Psoas muscle (tissue), 8 donors: ENCODE data around the gene PDGFRA. TPM values are rescaled to one million over a fixed set of nuclear protein-coding genes. Genes with fewer than 3 reads are reported as not detected.

Experiments used
- ATAC-seq, 4 donors: fragments of 200-7000 bp; cut with Tn5 transposase; one replicate each; pipeline ENCODE4 v1.9.1; 2020; ENCODE audit warnings: moderate library complexity in 3 of 4, mild to moderate bottlenecking in 2 of 4
- DNase-seq, 2 donors: peaks; one replicate each; pipeline ENCODE4 v3.0.0-alpha.2; 2020
- H3K27ac ChIP-seq: fragments of 200-600 bp; one replicate; pipeline ENCODE4 v1.8.0; 2022
- H3K27me3 ChIP-seq, 3 donors: fragments of 200-600 bp in 1 of 3; one replicate each; pipeline versions ENCODE4 v1.6.1 to v1.8.0; 2013 to 2022; ENCODE audit warnings: low read length in 2 of 3, mild to moderate bottlenecking in 2 of 3, moderate library complexity in 1 of 3; ENCODE audit not compliant: insufficient read depth in 3 of 3
- H3K36me3 ChIP-seq, 2 donors: fragments of 200-600 bp in 1 of 2; one replicate each; pipeline versions ENCODE4 v1.6.1 to v1.8.0; 2013 to 2022; ENCODE audit warnings: low read depth in 1 of 2, mild to moderate bottlenecking in 1 of 2, moderate library complexity in 1 of 2; ENCODE audit not compliant: insufficient read depth in 1 of 2
- H3K4me1 ChIP-seq: fragments of 200-600 bp; one replicate; pipeline ENCODE4 v1.8.0; 2022
- H3K4me3 ChIP-seq: fragments of 200-600 bp; one replicate; pipeline ENCODE4 v1.8.0; 2022; ENCODE audit warnings: mild to moderate bottlenecking
- H3K9me3 ChIP-seq: fragments of 200-600 bp; one replicate; pipeline ENCODE4 v1.8.0; 2022
- CTCF ChIP-seq: fragments of 200-600 bp; IDR thresholded peaks from one replicate; pipeline ENCODE4 v1.8.0; 2022; ENCODE audit warnings: antibody characterized with exemption
- WGBS, 3 donors: extraction: QIAGEN DNeasy Blood & Tissue Kit; methylation state at CpG; one replicate each; pipeline versions ENCODE4 v1.1.6 to v1.1.7; 2013; 5-methylcytosine and 5-hydroxymethylcytosine counted together
- intact Hi-C, 2 donors: fragments of 100-400 bp; cut with DNase I; formaldehyde crosslinking; loops; one replicate each; pipeline versions ENCODE4 v1.11.0 to v1.14.2; 2022
- polyA plus RNA-seq, 3 donors: library from polyadenylated mRNA; stranded (reverse); fragments of 200-250 nt; gene quantifications; one replicate each; pipeline ENCODE4 v1.2.3, GENCODE V29; 2013
- total RNA-seq, 4 donors: library from RNA; stranded (reverse); fragmentation: NEBNext Ultra II Directional in 2 of 4; extraction: Animal tissue kit (Norgen Biotek cat#: 25700) in 2 of 4; gene quantifications; one replicate each; pipeline versions ENCODE4 v1.2.1 to v1.2.4, GENCODE V29; 2021 to 2023
- donor health status: healthy with polysubstance abuse.
- donor health status: DM: no; HTN: no; CAD: no; lungs with moderate emphysema.
- donor health status: Bipolar disorder and iron deficiency.
- donor health status: healthy.
- donor health status: DM: yes; HTN: yes; CAD: no.
- donor health status: DM: no; HTN: no; CAD: no.
- donor health status: DM: no; HTN: no; CAD: no.
- donor health status: DM: yes; HTN: yes; CAD: no.

Gene PDGFRA
- total and polyA plus RNA-seq, 7 donors: 3.1 to 32.6 (median 12.9) TPM

- H3K4me1 ChIP-seq: peaks cover 26% of the 10 kb centered on the region
- WGBS, 3 donors: 29 to 43% (median 39%) methylated on average over 20 of the region's 20 CpGs
- no peaks in the 10 kb centered on the region for H3K36me3 ChIP-seq
- peak in 2 of 4 donors; percentile 32 to 48 for ATAC-seq
- no peak overlapping the region for H3K27ac ChIP-seq
- intact Hi-C loops: no loop called here
- H3K9me3 ChIP-seq: no peaks in the 10 kb centered on the region
- H3K27me3 ChIP-seq: no peaks in the 10 kb centered on the region
- no peak for DNase-seq
- H3K4me3 ChIP-seq: no peak overlapping the region
- no peak for TF ChIP-seq CTCF
Observed at GRCh38 chr4:54276641-54277430, 47.7 kb downstream of the PDGFRA start.

- Histone ChIP-seq H3K4me3 (no peak overlapping the region), H3K4me1 (peaks cover 29% of the 10 kb centered on the region)
- DNase-seq: no peak
Observed at GRCh38 chr4:54277691-54278090, 48.6 kb downstream of the PDGFRA start.

GRCh38 chr4:54278216-54278615 lies 49.1 kb downstream of the PDGFRA start:
- 85 to 98% (median 88%) methylated on average over 2 of the region's 2 CpGs for WGBS, 3 donors
- Histone ChIP-seq H3K4me3 (no peak overlapping the region), H3K27ac (no peak overlapping the region), H3K9me3 (no peaks in the 10 kb centered on the region), H3K4me1 (peaks cover 29% of the 10 kb centered on the region), H3K36me3 (no peaks in the 10 kb centered on the region), H3K27me3 (no peaks in the 10 kb centered on the region)
- TF ChIP-seq CTCF: no peak
- DNase-seq (no peak), ATAC-seq (no peak)
- intact Hi-C loops: no loop called here

More at GRCh38 chr4:54277691-54278090, 48.6 kb downstream of the PDGFRA start:
- Histone ChIP-seq H3K27me3 (no peaks in the 10 kb centered on the region), H3K36me3 (no peaks in the 10 kb centered on the region), H3K27ac (no peak overlapping the region), H3K9me3 (no peaks in the 10 kb centered on the region)
- ATAC-seq: peak; percentile 21 to 48 (median 30)
- WGBS, 3 donors: 22 to 41% (median 39%) methylated on average over 1 of the region's 1 CpG
- intact Hi-C loops: no loop called here
- no peak for TF ChIP-seq CTCF

- WGBS, 3 donors: 4 to 8% (median 4%) methylated on average over 6 of the region's 6 CpGs
- intact Hi-C loops: no loop called here
- no peaks in the 10 kb centered on the region for H3K9me3 ChIP-seq
- H3K4me1 ChIP-seq: peaks cover 29% of the 10 kb centered on the region
- H3K27me3 ChIP-seq: no peaks in the 10 kb centered on the region
- ATAC-seq (peak; percentile 92 to 96 (median 95)), DNase-seq (peak; percentile 80 to 87)
- H3K27ac ChIP-seq: peak overlapping the region; percentile 75
- H3K36me3 ChIP-seq: no peaks in the 10 kb centered on the region
- no peak overlapping the region for H3K4me3 ChIP-seq
- TF ChIP-seq CTCF: no peak
Observed at GRCh38 chr4:54281054-54281766, 52.1 kb downstream of the PDGFRA start.
